GM12892 (cell line): Measurements from ENCODE around the gene LMNB1.
"Not testable (repeated sequence)": the region's sequence is repeated elsewhere in the genome, so short reads cannot be mapped to it uniquely, and the experiment has no call there.

ENCODE experiments used
- POLR2A ChIP-seq: IDR thresholded peaks from 2 replicates; pipeline ENCODE4 v1.6.1; 2011; ENCODE audit warnings: low read depth, low read length, control low read depth
- POLR2AphosphoS5 ChIP-seq: IDR thresholded peaks from 2 replicates; pipeline ENCODE4 v1.6.1; 2011; ENCODE audit warnings: low read depth, low read length, control low read depth

GRCh38 chr5:126773536-126773935 is 3.4 kb upstream of the LMNB1 start:
- not testable (repeated sequence) for TF ChIP-seq POLR2A, POLR2AphosphoS5
